ENCODE measurements around the gene TNFRSF6B.

- TF ChIP-seq CTCF (IDR thresholded peaks at IDR 0.05) (no peak), POLR2AphosphoS5 (IDR thresholded peaks at IDR 0.05; ENCODE audit: low read depth, low read length) (no peak), SIN3A (IDR thresholded peaks at IDR 0.05; ENCODE audit: borderline replicate concordance, insufficient read depth, low read depth, low read length) (no peak)
Measured at GRCh38 chr20:63714858-63715257, 18.4 kb downstream of the TNFRSF6B start.

Data from Panc1 (cell line).